DMS79 (cell line): ENCODE measurements around the gene RTN4RL2.

Experiments used
- DNase-seq: peaks from one replicate; lab custom pipeline; 2025; lab: John Stamatoyannopoulos, UW

Gene RTN4RL2

DNA sequence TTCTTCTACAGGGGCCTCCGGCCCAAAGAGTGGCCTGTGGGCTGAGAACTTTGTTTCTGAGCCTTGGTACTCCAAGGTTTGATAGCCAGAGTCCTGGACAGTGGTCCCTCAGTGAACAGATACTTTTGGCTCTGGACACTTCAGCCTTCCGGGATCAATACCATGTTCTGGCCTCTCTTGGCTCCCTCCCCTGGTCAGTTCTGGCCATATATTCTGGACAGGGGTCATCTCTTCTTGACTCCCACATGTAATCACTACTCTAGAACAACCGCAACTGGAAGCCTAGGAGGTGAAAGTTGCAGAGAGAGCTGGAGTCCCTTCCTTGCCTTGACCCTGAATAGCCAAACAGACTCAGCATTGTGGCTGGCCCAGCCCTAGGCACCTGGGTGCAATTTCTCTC is 2.3 kb downstream of the RTN4RL2 start:
- DNase-seq: no peak

DNA sequence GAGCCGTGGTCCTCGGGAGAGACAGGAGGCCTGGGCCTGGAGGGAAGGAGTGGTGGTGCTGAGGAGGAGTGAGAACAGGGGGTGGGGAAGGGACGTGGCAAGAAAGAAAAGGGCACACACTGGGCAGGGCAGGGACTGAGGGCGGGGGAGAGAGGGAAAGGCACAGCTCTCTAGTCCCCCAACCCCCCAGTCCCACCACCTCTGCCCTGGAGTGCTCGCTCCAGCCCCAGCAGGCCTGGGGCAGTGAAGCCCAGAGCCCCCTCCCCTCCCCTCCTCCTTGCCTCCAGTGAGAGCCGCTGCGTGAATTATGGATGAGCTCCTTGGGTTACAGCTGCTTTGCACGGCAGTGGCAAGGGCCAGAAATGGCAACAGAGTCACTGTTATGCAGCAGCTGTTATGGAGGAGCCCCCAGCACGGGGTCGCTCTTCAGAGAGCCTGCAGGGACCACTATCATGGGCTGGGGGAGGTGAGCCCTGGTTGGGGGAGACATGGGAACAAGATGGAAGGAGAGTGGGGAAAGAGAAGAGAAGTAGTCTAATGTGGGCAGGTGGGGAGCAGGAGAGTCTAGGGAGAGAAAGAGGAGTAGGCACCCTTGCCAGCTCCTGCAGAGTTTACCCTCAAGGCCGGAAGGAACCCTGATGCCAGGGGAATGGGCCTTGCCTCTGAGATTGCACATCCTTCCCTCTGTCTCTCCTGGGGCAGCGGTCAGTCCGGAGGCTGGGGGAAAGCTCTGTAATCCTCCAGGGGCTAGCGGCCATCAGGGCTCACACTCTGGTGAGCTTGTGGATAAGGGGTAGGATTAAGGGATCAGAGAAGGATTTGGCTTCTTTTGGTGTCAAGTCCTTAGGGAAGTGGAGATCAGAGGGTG is 3.6 kb downstream of the RTN4RL2 start:
- DNase-seq: no peak

DNA sequence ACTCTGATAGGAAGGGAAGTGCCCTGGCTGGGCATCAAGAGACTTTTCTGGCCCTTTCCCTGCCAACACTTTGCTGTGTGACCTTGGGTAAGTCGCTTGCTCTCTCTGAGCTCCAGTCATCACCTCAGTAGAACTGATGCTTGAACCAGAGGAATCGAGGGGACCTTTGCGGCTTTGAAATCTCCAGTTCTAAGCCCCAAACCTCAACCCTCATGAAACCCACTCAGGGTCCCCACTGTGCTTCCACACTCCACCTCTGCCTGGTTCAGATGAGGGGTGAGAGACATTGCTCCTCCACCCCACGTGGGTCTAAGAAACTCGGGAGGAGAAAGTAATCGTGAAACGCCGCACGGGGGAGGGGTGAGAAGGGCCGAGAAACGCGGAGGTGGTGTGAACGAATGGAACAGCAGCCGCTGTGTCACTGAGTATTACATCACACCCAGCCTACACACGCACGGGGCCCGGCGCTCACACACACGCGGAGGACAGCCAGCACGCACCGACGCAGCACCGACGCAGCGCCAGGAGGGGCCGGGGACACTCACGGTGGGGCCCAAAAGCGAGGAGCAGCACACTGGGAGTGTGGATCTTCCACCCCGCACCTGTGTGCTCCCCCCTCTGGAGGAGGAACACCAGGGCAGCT is 4.3 kb downstream of the RTN4RL2 start:
- no peak for DNase-seq

DNA sequence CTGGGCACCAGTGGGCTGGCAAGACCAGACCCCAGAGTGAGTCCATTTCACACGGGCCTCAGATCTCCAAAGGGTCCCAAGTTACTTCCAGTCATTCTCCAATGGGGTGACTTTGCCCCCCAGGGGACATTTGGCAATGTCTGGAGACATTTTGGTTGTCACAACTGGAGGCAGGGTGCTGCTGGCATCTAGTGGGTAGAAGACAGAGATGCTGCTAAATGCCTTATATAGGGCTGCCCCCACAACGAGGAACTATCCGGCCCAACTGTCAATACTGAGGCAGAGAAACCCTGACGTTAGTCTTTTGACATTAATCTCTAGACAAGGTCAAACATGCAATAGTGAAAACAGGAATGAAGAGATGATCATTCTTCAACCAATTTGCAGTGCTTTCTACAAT is 6.4 kb downstream of the RTN4RL2 start:
- no peak for DNase-seq

DNA sequence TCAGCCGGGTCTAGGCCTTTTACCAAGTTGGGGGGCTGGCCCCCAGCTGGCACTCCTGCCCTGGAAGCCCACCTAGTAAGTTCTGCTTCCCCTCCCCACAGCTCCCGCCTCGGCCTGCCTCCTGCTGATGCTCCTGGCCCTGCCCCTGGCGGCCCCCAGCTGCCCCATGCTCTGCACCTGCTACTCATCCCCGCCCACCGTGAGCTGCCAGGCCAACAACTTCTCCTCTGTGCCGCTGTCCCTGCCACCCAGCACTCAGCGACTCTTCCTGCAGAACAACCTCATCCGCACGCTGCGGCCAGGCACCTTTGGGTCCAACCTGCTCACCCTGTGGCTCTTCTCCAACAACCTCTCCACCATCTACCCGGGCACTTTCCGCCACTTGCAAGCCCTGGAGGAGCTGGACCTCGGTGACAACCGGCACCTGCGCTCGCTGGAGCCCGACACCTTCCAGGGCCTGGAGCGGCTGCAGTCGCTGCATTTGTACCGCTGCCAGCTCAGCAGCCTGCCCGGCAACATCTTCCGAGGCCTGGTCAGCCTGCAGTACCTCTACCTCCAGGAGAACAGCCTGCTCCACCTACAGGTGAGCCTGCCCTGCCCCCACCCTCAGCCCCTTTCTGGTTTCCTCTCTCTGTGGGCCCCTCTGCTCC is 7.3 kb downstream of the RTN4RL2 start:
- DNase-seq: peak; percentile 30

DNA sequence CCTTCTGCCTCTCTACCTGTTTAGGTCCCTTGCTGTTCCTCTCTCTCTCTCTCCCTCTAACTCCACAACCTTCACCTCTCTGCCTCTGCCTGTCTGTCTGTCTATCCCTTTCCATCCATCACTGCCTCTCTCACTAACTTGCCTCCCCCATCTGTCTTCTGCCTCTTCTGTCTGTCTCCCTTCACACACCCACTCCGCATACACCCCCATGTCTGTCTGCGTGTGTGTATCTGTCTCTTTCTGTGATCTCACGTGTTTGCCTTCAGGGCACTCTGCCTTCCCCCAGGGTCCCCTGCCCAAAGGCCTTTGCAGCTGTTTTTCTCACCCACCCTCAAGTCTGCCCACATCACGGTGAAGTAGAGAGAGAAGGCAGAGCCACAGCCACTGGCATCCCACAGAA is 7.9 kb downstream of the RTN4RL2 start:
- DNase-seq: no peak

DNA sequence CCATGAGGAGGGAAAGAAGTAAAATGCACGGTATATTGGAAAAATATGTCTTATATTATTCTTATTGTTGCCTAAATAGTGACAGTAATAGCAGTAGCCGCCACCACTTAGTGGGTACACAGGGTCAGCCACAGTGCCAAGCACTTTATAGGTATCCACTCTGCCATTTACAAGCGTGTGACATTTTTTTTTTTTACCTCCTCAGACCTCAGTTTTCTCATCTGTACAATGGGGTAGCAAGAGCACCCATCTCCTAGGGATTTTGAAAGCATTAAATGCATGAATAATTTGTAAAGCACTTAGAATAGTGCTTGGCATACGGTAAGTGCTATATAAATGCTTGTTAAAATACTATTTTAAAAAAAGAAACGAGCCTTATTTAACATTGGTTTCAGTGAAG is 8.9 kb downstream of the RTN4RL2 start:
- no peak for DNase-seq

DNA sequence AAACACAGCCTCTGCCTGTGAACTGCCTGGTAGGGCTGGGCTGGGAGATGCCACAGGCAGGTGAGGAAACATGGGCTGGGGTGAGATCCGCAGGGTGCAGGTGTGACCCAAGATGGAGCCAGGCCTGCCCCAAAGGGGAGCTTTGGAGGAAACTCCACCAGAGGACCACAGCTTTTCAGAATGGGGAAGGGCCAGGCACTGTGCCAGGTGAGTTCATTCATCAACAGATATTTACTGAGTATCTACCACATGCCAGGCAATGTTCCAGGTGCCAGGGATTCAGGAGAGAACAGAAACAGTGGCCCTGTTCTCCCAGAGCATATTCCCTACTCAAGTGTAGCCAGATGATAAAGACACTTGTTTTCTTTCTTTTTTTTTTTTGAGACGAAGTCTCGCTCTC is 11.2 kb downstream of the RTN4RL2 start:
- DNase-seq: no peak

DNA sequence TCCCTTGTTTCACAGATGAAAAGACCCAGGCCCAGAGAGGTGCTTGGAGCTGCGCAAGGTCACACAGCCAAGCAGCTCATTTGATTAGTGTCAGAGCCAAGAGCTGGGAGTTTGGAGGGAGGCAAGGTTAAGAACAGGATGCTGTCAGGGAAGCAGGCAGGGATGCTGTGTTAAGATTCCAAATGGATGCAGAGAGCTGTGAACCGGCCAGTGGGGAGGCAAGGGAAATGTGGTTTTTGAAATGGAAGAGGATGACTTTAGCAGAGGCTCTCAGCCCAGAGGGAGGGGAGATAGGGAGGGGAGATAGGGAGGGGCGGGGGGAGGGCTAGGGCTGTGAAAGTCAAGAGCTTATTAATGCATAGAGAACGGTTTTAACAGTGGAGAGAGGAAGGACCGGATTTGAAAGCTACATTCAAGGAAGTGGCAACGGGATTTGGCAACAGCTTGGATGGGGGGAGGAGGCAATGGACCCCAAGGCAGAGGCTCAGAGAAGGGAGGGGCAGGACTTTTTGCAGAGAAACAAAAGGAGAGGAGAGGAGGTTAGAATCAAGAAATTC is 13.0 kb downstream of the RTN4RL2 start:
- no peak for DNase-seq

DNA sequence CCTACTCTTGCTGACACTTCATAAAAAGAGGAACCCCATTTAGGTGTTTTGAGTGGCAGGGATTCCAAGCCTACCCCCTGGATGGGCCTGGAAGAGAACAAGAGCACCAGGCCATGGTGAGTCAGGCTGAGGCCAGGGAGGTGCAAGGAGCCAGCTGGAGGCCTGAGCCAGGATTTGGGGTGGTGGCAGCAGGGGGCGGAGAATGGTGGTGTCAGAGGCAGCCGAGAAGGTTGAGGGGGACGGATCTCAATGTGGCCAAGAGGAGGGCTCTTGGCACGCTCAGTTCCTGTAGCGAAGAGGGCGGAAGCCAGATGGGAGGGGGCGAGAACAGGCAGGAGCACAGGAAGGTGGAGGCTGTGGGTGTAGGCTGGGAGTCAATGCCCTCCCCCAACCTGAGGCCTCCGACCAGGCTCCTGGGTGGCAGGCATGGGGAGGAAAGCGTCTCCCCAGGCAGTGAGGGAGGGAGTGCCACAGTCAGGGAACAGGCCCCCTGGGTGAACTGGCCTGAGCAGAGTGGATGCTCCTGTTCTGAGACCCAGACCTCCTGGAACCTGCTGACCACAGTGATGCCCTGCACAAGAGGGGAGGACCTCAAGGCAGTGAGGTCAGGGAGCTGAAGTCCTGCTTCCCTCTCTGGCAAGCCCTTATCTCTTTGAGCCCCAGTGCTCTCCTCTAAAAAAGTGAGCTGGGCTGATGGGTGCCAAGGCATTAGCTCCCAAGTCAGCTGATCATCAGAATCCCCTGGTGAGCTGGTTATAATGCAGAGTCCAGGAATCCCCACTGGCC is 13.9 kb downstream of the RTN4RL2 start:
- no peak for DNase-seq

DNA sequence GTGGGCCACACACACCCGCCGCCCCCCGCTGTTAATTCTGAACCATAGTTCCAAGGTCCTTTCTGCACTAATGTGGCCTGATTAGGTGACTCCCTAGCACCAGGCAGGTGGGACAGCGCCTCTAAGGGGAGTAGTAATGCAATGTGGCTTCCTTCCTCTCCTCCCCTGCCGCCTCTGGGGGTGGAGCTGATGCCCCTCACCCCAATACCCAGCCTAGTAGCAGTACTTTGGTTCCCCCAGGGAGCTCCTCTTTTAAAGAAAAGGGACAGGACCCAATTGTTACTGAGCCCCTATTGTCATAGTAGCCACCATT is 14.4 kb downstream of the RTN4RL2 start:
- no peak for DNase-seq

DNA sequence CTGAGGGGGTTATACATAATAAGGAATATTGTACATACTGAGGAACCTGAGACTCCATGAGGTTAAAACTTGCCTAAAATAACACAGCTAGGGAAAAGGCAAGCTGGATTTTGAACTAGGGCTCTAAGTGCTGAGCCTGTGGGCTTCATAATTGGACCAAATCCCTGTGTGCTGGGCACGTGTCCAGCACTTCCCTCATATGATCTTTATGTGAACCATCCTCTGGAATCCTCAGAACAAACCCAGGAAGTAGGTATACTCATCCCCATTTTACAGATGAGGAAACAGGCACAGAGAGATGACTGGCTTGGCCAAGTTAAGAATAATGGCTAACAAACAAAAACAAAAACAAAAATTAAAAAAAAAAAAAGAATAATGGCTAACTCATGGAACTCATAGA is 14.9 kb downstream of the RTN4RL2 start:
- DNase-seq: no peak

DNA sequence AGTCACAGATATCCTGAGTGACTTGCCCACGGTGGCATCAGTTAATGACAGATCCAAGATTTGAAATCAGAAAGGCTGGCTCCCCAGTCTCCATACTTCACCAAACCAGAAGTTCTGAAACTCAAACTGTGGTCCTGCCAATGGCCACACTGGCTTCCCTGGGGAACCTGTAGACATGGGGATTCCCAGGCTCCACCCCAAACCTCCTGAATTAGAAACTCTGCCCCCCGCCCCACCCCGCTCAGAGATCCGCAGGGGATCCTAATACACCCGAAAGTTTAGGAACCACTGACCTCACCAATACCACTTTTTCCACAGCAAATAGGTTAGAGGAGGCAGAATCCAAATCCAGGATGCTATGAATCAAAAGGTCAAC is 15.3 kb downstream of the RTN4RL2 start:
- DNase-seq: no peak

DNA sequence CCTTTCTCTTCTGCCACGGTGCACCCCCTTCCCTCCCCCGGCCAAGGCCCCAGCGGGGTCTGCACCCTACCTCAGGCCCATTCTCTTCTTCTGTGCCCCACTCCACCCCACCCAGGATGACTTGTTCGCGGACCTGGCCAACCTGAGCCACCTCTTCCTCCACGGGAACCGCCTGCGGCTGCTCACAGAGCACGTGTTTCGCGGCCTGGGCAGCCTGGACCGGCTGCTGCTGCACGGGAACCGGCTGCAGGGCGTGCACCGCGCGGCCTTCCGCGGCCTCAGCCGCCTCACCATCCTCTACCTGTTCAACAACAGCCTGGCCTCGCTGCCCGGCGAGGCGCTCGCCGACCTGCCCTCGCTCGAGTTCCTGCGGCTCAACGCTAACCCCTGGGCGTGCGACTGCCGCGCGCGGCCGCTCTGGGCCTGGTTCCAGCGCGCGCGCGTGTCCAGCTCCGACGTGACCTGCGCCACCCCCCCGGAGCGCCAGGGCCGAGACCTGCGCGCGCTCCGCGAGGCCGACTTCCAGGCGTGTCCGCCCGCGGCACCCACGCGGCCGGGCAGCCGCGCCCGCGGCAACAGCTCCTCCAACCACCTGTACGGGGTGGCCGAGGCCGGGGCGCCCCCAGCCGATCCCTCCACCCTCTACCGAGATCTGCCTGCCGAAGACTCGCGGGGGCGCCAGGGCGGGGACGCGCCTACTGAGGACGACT is 15.9 kb downstream of the RTN4RL2 start:
- no peak for DNase-seq

DNA sequence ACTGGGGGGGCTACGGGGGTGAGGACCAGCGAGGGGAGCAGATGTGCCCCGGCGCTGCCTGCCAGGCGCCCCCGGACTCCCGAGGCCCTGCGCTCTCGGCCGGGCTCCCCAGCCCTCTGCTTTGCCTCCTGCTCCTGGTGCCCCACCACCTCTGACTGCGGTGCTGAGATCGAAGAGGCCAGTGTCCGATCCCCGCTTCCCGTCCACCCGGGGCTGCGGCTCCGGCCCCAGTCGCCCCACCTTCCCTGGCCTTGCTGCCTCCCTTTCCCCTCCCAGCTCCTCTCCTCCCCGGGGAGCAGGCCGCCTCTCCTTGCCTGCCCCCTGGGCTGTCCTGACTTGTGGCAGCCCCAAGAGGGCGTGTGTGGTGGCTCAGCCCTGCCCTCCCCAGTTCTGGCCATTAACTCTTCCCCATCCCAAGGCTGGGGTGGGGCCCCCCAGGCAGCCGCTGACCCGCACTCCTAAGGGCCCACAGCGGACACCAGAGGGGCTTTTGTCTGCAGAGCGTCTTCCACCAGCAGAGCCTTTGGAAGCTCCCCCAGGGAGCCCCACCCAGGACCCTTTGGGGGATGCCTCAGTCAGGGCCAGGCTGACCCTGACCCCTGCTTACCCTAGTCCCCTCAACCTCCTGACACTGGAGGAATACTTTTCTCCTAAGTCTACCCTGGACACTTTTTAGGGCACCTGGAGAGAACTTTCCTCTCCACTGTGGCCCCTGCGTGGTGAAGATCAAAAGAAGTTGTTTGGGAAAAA is 16.6 kb downstream of the RTN4RL2 start:
- DNase-seq: no peak

DNA sequence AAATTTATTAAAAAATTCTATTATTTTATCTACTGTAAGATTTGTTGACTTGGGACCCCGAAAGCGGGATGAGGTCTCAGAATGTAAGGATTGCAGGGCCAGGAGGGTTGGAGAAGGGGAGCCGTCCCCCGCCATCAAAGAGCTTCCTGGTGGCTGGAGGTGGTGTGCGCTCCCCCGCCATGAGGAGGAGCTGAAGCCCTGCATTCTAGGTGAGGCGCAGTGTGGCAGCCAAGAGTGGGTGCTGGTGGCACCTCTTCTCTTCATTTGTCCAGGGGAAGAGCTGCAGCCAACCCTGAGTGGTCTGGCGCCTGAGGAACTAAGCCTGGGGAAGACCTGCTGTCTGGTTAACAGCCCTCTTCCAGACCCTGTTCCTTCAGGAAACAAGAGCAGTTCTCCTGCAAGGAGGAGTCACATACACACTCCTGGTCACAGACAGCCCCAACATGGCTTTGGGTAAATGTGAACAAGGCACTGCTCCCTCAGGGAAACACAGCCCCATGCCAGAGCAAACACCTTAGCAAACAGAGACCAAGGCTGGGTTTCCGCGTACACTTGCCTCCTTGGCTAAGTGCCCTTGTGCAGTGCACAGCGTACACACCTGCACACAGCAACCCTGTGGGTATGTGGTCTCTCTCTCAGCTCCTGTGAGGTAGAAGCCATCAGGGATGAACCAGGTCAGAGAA is 17.3 kb downstream of the RTN4RL2 start:
- no peak for DNase-seq

DNA sequence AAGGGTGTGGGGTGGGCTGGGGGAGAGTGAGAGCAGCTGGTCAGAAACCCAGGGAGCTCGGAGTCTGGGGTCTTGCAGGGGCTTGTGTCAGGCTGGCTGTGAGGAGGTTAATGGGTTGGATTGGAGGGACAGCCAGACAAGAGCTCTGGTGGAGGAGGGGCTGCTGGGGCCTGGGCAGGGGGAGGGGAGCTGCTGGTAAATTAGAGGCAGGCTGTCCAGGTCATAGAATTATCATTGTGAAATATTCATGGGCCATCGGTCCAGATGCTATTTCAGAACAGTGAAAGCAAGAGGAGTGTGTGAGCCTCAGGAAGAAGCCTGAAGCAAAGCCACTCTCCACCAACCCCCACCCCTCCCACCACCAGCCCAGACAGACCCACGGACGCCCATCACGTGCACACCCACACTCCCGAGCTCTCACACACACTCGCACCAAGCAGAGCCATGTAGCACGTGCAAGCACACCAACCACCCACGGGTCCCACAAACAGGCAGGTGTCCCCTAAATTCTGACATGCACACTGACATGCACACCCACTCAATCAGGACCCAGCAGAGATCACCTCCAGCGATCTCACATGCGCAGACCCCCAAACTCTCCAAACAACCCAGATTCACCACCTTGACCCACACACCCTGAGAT is 18.8 kb downstream of the RTN4RL2 start:
- no peak for DNase-seq

DNA sequence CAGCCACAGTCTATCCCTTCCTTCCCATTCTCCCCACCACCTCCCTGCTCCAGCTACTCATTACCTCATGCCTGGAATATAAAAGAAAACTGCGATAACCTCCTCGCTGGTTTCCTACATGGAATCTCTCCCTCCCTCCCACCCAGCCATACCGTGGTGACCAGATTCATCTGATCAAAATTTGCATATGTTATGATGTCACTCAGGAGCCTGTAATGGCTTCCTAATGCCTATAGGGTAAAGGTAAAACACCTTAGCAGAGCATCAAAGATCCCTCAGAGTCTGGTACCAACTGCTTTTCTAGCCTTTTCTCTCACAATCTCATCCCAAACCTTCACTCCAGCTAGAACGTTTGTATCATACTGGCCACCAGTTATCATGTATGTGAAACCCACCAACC is 19.6 kb downstream of the RTN4RL2 start:
- no peak for DNase-seq

DNA sequence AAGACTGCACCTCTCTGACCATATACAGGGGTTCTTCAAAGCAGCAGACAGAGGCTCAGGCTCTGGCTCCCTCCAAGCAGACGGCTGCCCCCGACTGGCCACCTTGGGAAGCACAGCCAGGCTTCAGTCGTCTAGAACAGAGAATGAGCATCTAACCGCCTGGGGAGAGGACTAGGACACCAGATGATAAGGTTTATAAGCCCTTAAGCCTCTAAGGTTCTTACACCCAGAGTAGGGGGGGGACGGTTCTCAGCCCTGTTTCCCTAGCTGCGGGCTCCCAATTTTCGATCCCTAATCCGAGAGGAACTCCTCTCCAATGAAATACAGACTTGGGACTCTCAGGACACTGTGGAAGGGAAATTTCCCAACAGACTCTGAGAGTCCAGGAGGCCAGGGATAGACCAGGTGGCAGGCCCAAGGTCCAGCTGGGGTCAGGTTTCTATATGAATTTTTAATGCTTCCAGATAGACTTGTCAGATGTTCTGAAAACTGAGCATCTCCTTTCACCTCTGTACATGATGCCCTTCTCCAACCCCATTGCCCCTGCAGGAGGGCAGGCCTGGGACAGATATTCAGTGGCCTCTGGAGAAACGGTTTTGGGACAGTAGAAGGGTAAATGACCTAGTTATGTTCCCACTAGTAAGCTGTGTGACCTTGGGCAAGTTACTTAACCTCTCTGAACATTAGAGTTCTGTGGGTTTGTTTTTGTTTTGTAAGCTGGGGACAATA is 20.2 kb downstream of the RTN4RL2 start:
- no peak for DNase-seq
